ENCODE measurements around the gene KCNQ2.

The KCNQ2 gene

DNA sequence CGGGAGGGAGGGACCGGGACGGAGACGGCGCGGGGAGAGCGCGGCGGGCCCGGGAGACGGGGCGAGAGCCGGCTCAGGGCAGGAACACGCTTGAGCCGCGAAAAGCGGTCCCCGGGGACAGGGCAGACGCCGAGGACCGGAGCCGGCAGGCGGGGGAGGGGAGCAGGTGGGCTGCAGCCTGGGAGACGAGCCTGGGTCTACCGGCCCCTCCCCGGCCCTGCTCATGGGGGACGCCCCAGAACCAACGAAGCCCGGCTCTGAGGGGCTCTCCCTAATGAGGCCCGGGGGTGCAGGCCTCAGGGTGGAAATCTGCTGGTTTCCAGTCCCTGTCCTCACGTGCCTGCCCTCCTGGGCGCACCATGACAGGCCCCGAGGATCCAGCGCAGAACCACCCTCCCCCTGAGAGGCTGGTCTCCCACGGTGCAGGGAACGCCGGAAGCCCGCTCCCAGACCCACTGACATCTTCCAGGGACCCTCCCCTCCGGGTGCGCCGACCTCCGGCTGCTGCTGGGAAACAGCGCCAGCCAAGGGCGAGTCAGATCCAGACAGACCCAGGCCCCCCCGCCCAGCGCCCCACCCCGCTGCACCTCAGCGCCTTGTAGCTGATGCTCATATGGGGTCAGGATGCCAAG lies 27.0 kb upstream of the KCNQ2 start:
- no peaks in the 10 kb centered on the region for H3F3A ChIP-seq (ENCODE audit: insufficient read depth, low read length)
- peak overlapping the region; percentile 26; the same call in 1 of the 2 replicates for H3K4me2 ChIP-seq (ENCODE audit: low read length)
- no peaks in the 10 kb centered on the region for H3K36me3 ChIP-seq (ENCODE audit: insufficient read depth, low read length)
- TF ChIP-seq EZH2 (IDR thresholded peaks at IDR 0.05; ENCODE audit: borderline replicate concordance, low read length), result no peak
- TF ChIP-seq, protein P1, sequence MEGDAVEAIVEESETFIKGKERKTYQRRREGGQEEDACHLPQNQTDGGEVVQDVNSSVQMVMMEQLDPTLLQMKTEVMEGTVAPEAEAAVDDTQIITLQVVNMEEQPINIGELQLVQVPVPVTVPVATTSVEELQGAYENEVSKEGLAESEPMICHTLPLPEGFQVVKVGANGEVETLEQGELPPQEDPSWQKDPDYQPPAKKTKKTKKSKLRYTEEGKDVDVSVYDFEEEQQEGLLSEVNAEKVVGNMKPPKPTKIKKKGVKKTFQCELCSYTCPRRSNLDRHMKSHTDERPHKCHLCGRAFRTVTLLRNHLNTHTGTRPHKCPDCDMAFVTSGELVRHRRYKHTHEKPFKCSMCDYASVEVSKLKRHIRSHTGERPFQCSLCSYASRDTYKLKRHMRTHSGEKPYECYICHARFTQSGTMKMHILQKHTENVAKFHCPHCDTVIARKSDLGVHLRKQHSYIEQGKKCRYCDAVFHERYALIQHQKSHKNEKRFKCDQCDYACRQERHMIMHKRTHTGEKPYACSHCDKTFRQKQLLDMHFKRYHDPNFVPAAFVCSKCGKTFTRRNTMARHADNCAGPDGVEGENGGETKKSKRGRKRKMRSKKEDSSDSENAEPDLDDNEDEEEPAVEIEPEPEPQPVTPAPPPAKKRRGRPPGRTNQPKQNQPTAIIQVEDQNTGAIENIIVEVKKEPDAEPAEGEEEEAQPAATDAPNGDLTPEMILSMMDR (IDR thresholded peaks at IDR 0.05; ENCODE audit: low read length), result no peak
- H4K20me1 ChIP-seq (ENCODE audit: insufficient read depth, low read length), result no peaks in the 10 kb centered on the region
- H3K9me2 ChIP-seq (ENCODE audit: low read depth, low read length), result no peaks in the 10 kb centered on the region
- H2AFZ ChIP-seq (ENCODE audit: low read length), result no peak overlapping the region
- no peaks in the 10 kb centered on the region for H3K79me2 ChIP-seq (ENCODE audit: insufficient read depth, low read length)
- H3K27ac ChIP-seq (ENCODE audit: low read depth, low read length, poor library complexity, severe bottlenecking), result no peak overlapping the region
- H3K9ac ChIP-seq (ENCODE audit: low read length), result no peak overlapping the region
- H3K4me1 ChIP-seq (ENCODE audit: insufficient read depth, low read length, severe bottlenecking), result peaks cover 9% of the 10 kb centered on the region
- no peaks in the 10 kb centered on the region for H3K9me3 ChIP-seq (ENCODE audit: low read length)
- H3K4me3 ChIP-seq (ENCODE audit: low read depth, low read length, poor library complexity, severe bottlenecking), result peak overlapping the region; percentile 49
- peaks cover 3% of the 10 kb centered on the region for H3K27me3 ChIP-seq (ENCODE audit: insufficient read depth, low read length)

DNA sequence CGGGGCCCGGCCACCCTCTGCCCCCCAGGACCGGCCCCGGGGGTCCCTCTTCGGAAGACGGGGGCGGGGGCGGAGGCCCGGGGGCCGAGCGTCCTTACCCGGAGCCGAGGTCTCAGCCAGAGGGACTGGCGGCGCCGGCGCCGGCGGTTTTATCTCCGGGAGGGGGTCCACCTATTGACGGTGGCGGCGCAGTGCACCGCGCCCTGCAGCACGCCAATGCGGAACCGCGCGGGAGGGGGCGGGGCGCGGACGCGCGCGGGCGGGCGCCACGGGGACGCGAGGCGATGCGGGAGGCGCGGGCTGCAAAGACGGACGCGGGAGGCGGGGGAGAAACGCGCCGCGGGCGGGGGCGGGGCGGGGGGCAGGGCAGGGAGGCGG lies 26.5 kb upstream of the KCNQ2 start, which contains the start of gene EEF1A2:
TSS of gene EEF1A2 (minus strand) at position 124 of the 378 bp plus-strand sequence. CDS start 1,320 bp downstream, outside the sequence.
- H3K9me3 ChIP-seq (ENCODE audit: low read length), result no peaks in the 10 kb centered on the region
- H3K27ac ChIP-seq (ENCODE audit: low read depth, low read length, poor library complexity, severe bottlenecking), result no peak within 1 kb of the TSS
- H3F3A ChIP-seq (ENCODE audit: insufficient read depth, low read length), result no peaks in the 10 kb centered on the region
- no peak within 1 kb of the TSS for H3K9ac ChIP-seq (ENCODE audit: low read length)
- H3K36me3 ChIP-seq (ENCODE audit: insufficient read depth, low read length), result no peaks in the 10 kb centered on the region
- H3K27me3 ChIP-seq (ENCODE audit: insufficient read depth, low read length), result no peaks in the 10 kb centered on the region; the same call in 1 of the 2 replicates
- no peaks in the 10 kb centered on the region for H3K79me2 ChIP-seq (ENCODE audit: insufficient read depth, low read length)
- TF ChIP-seq, protein P1 (IDR thresholded peaks at IDR 0.05; ENCODE audit: low read length), result peak; percentile 17; the same call in 1 of the 2 replicates
- no peak for TF ChIP-seq EZH2 (IDR thresholded peaks at IDR 0.05; ENCODE audit: borderline replicate concordance, low read length)
- H3K4me2 ChIP-seq (ENCODE audit: low read length), result peak within 1 kb of the TSS; percentile 54
- H4K20me1 ChIP-seq (ENCODE audit: insufficient read depth, low read length), result no peaks in the 10 kb centered on the region
- no peaks in the 10 kb centered on the region for H3K9me2 ChIP-seq (ENCODE audit: low read depth, low read length)
- peak within 1 kb of the TSS; percentile 49 for H3K4me3 ChIP-seq (ENCODE audit: low read depth, low read length, poor library complexity, severe bottlenecking)
- H2AFZ ChIP-seq (ENCODE audit: low read length), result no peak within 1 kb of the TSS
- peaks cover 9% of the 10 kb centered on the region for H3K4me1 ChIP-seq (ENCODE audit: insufficient read depth, low read length, severe bottlenecking)

DNA sequence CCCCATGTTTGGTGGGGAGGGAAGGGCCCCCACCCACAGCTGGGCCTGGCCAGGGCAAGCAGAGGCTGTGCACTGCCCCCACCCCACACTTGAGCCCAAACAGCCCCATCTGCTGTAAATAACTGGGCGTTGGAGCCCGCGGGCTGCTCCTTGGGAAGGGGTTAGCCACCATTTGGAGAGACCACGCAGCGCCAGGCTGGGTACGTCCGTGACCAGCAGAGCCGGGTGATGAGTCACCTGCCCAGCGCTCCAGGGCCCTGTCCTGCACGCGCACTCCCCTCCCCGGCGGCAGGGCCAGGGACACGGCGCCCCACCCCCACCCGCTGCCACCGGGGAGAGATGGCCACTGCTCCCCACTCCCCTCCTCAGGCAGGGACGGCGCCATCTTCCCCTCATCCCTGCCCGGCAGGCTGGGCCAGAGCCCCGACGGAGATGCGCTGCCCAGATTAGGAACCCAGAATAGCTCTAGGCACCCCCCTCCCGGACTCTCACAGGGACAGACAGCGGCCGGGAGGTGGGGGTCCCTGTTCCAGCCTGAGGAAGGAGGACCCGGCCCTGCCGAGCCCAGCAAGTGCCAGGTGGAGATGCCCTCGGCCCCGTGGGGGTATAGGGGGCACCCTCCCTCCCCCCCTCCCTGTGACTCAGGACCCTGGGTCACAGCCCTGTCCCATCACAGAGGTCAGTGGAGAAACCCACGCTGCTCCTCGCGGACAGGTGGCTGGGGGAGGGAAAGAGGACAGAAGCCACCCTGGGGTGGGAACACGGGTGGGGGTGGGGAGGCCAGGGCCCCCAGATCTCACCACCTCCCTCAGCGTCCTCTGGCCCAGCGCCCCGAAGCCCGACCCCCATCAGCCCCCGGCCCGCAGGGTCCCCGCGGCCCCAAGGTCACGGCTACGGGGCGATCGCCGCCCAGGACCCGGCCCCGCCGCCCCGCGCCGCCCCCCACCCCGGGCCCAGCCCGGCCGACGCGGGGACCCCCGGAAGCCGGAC lies 25.8 kb upstream of the KCNQ2 start:
- Histone ChIP-seq H3K9ac (ENCODE audit: low read length) (no peak overlapping the region), H3K36me3 (ENCODE audit: insufficient read depth, low read length) (no peaks in the 10 kb centered on the region), H3K9me2 (ENCODE audit: low read depth, low read length) (no peaks in the 10 kb centered on the region), H2AFZ (ENCODE audit: low read length) (no peak overlapping the region), H3K4me1 (ENCODE audit: insufficient read depth, low read length, severe bottlenecking) (peaks cover 9% of the 10 kb centered on the region), H3F3A (ENCODE audit: insufficient read depth, low read length) (no peaks in the 10 kb centered on the region), H3K9me3 (ENCODE audit: low read length) (no peaks in the 10 kb centered on the region), H3K27me3 (ENCODE audit: insufficient read depth, low read length) (no peaks in the 10 kb centered on the region; the same call in 1 of the 2 replicates), H3K79me2 (ENCODE audit: insufficient read depth, low read length) (no peaks in the 10 kb centered on the region), H3K4me3 (ENCODE audit: low read depth, low read length, poor library complexity, severe bottlenecking) (peak overlapping the region; percentile 49), H3K4me2 (ENCODE audit: low read length) (peak overlapping the region; percentile 54), H3K27ac (ENCODE audit: low read depth, low read length, poor library complexity, severe bottlenecking) (no peak overlapping the region), H4K20me1 (ENCODE audit: insufficient read depth, low read length) (no peaks in the 10 kb centered on the region)
- no peak for TF ChIP-seq EZH2 (IDR thresholded peaks at IDR 0.05; ENCODE audit: borderline replicate concordance, low read length)
- TF ChIP-seq, protein P1 (IDR thresholded peaks at IDR 0.05; ENCODE audit: low read length), result no peak
